ENCODE data around the gene LCN12. TPM values are rescaled to one million over a fixed set of nuclear protein-coding genes. Genes with fewer than 3 reads are reported as not detected.

Gene LCN12
- polyA plus RNA-seq, 1 donor (not counting 4 experiments of a cell fraction or from before 2014, with no cell fraction given): not detected

GRCh38 chr9:136969774-136970173 is 17.7 kb downstream of the LCN12 start:
- Histone ChIP-seq H3K27ac (ENCODE audit: control insufficient read depth, insufficient read depth, low read length) (no peak overlapping the region), H3K36me3 (ENCODE audit: control insufficient read depth in 2 of 2, extremely low read depth in 1 of 2, insufficient read depth in 2 of 2, low read length in 2 of 2) (no peaks in the 10 kb centered on the region), H3K27me3 (ENCODE audit: control insufficient read depth, extremely low read depth, insufficient read depth, low read length) (no peaks in the 10 kb centered on the region), H3K9me3 (ENCODE audit: control insufficient read depth, low read depth, low read length) (no peaks in the 10 kb centered on the region), H3K4me1 (ENCODE audit: control insufficient read depth, extremely low read depth, insufficient read depth, low read length) (peaks cover under 1% of the 10 kb centered on the region), H3K4me2 (ENCODE audit: control insufficient read depth, extremely low read depth, insufficient read depth, low read depth, low read length) (no peak overlapping the region), H3K9me1 (ENCODE audit: control insufficient read depth, extremely low read depth, insufficient read depth, low read length) (no peaks in the 10 kb centered on the region), H3K79me2 (ENCODE audit: control insufficient read depth, insufficient read depth, low read length) (no peaks in the 10 kb centered on the region), H3K9ac (ENCODE audit: control insufficient read depth, extremely low read depth, insufficient read depth, low read length) (no peak overlapping the region), H2AFZ (ENCODE audit: control insufficient read depth, low read length) (no peak overlapping the region), H3K4me3 (ENCODE audit: control insufficient read depth in 2 of 3, extremely low read depth in 1 of 3, insufficient read depth in 2 of 3, low read depth in 1 of 3, low read length in 3 of 3) (no peak overlapping the region), H4K20me1 (ENCODE audit: control insufficient read depth, extremely low read depth, insufficient read depth, low read length) (no peaks in the 10 kb centered on the region)
- DNase-seq (ENCODE audit: low read depth, low spot score): no peak
- FAIRE-seq: no peak
- dilution Hi-C loops (cut with MboI; ENCODE audit: extremely low pct_ligation_motif_present, low sequenced_read_pairs): no loop called here
- TF ChIP-seq CTCF (optimal IDR thresholded peaks at IDR 0.05 in 1 of 3, IDR thresholded peaks at IDR 0.05 in 1 of 3, conservative IDR thresholded peaks at IDR 0.05 in 1 of 3; ENCODE audit: extremely low read depth in 1 of 3, insufficient read depth in 2 of 3, low read length in 3 of 3) (no peak), EZH2 (IDR thresholded peaks at IDR 0.05; ENCODE audit: low read length) (no peak)

DNA sequence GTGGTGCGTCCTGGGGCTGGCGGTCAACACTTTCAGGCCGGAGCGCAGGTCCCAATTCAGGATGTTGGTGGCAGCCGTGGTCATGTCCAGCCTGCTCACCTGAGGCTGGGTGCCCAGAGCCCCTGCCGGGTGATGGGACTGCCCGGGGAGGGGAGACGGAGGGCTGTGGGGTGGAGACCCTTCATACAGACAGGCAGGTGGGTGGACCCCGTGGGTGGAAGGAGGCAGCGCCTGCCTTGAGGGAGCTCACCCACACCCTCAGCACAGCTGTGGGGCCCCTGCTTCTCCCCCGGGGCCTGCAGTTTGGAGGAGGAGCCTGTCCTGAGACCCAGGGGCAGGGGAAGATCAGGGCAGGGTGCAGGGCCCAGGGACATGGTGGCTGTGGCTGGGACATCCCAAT is 18.3 kb downstream of the LCN12 start:
- no peaks in the 10 kb centered on the region for H3K9me3 ChIP-seq (ENCODE audit: control insufficient read depth, low read depth, low read length)
- no peak overlapping the region for H3K27ac ChIP-seq (ENCODE audit: control insufficient read depth, insufficient read depth, low read length)
- H3K4me1 ChIP-seq (ENCODE audit: control insufficient read depth, extremely low read depth, insufficient read depth, low read length): peaks cover 7% of the 10 kb centered on the region
- no peak overlapping the region for H2AFZ ChIP-seq (ENCODE audit: control insufficient read depth, low read length)
- H3K79me2 ChIP-seq (ENCODE audit: control insufficient read depth, insufficient read depth, low read length): no peaks in the 10 kb centered on the region
- dilution Hi-C loops (cut with MboI; ENCODE audit: extremely low pct_ligation_motif_present, low sequenced_read_pairs): no loop called here
- no peak overlapping the region for H3K4me2 ChIP-seq (ENCODE audit: control insufficient read depth, extremely low read depth, insufficient read depth, low read depth, low read length)
- FAIRE-seq (no peak), DNase-seq (ENCODE audit: low read depth, low spot score) (no peak)
- no peak overlapping the region for H3K4me3 ChIP-seq (ENCODE audit: control insufficient read depth in 2 of 3, extremely low read depth in 1 of 3, insufficient read depth in 2 of 3, low read depth in 1 of 3, low read length in 3 of 3)
- no peaks in the 10 kb centered on the region for H4K20me1 ChIP-seq (ENCODE audit: control insufficient read depth, extremely low read depth, insufficient read depth, low read length)
- no peaks in the 10 kb centered on the region for H3K36me3 ChIP-seq (ENCODE audit: control insufficient read depth in 2 of 2, extremely low read depth in 1 of 2, insufficient read depth in 2 of 2, low read length in 2 of 2)
- H3K27me3 ChIP-seq (ENCODE audit: control insufficient read depth, extremely low read depth, insufficient read depth, low read length): no peaks in the 10 kb centered on the region
- no peak for TF ChIP-seq CTCF (optimal IDR thresholded peaks at IDR 0.05 in 1 of 3, IDR thresholded peaks at IDR 0.05 in 1 of 3, conservative IDR thresholded peaks at IDR 0.05 in 1 of 3; ENCODE audit: extremely low read depth in 1 of 3, insufficient read depth in 2 of 3, low read length in 3 of 3)
- TF ChIP-seq EZH2 (IDR thresholded peaks at IDR 0.05; ENCODE audit: low read length): no peak
- H3K9ac ChIP-seq (ENCODE audit: control insufficient read depth, extremely low read depth, insufficient read depth, low read length): no peak overlapping the region
- no peaks in the 10 kb centered on the region for H3K9me1 ChIP-seq (ENCODE audit: control insufficient read depth, extremely low read depth, insufficient read depth, low read length)
